NCI-H510A treated with DMSO at 0.1 percent for 48 hours (cell line): Measurements from ENCODE around the gene FANCM.
"Not testable (repeated sequence)": the region's sequence is repeated elsewhere in the genome, so short reads cannot be mapped to it uniquely, and the experiment has no call there.

Experiments used
- DNase-seq: peaks from one replicate; lab custom pipeline; 2025; lab: John Stamatoyannopoulos, UW

Gene FANCM

DNA sequence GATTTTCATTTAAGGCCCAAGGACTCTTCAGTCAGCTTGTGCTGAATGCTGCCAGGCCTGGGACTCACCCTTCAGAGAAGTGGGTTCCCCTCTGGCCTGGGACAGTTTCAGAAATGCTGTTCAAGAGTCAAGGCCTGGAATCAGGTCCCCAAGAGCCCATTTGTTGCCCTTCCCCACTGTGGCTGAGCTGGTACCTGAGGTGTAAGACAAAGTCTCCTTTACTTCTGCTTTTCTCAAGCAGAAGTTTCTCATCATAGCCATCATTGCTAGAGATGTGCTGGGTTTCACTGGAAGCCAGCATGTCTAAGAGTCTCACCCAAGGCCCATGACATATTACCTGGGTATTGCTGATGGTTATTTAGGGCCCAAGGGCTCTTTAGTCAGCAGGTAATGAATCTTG, 8.9 kb downstream of the FANCM start:
- DNase-seq, result no peak

DNA sequence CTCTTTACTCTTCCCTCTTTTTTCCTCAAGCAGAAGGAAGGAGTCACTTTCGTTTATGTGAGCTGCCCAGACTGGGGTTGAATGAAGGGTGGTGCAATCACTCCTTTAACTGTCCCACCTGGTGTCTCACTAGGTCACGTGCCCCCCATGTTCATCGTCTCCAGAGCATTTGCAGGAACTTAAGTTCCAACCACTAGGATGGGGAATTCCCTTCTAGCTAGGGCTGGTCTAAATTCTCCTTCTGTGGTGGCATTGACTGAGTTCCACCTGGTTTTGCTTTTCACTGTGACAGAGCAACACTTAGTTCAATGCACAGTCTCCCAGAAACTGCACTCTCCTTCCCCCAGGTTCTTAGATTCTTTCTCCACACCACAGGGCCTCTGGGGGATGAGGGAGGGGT, 9.5 kb downstream of the FANCM start:
- DNase-seq, result no peak

DNA sequence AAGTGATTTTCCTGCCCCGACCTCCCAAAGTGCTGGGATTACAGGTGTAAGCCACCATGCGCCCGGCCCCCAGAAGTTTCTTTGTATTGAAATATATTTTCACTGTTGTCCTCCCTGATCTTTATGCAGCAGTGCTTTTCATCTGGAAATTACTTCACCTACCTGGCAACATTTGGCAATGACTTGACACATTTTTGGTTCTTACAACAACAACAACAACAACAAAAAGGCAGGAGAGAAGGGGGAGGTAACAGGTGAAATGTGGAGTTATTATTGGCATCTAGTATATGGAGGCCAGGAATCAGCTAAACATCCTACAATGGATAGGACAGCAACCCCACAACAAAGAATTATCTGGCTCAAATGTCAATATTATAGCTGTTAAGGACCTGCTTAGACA, 13.9 kb downstream of the FANCM start:
- DNase-seq, result no peak

DNA sequence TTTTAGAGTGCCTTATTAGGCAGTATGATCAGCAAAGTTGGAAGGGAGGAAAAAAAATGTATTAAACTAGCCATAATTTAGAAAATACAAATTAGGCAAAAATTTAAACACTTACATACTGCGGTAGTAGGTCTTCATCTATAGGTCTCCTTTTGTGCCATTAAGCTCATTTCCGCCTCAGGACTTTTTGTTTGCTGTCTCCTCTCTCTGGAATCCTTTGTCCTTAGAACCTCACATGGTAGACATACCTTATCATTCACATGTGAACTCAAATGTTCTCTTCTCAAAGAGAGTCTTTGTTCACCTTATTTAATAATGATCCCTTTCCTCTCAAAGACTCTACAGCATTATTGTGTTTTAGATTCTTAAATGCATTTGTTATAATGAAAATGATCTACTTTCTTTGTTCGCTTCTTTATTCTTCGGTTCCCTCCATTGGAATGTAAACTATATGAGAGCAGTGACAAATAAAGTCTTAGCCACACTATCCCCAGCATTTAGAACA, 14.7 kb downstream of the FANCM start:
- DNase-seq, result no peak

GRCh38 chr14:45156067-45156466, 20.3 kb downstream of the FANCM start:
- no peak for DNase-seq

DNA sequence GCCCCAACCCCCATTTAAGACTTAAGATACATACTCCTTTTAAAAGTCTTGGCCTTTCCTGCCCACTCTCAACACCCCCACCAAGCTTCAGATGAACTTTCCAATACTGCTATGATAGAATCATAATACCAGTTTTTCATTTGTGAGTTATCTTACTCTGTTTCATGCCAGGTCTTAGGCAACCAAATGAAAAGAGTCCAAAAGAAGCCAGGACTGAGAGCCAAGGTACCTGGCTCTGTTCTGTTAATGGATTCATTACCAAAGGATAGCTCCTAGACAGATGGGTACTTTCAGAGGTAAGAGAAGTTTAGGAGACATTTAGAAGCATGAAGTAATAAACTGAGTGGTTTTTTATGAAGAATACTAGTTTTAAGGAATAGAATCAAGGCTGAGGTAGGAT, 34.2 kb downstream of the FANCM start:
- no peak for DNase-seq

GRCh38 chr14:45177076-45177475, 41.3 kb downstream of the FANCM start:
- DNase-seq, result no peak

- DNase-seq, result no peak
These were observed 45.6 kb downstream of the FANCM start for GRCh38 chr14:45181329-45181728.

- DNase-seq, result no peak
These were observed 46.1 kb downstream of the FANCM start for GRCh38 chr14:45181806-45182205.

DNA sequence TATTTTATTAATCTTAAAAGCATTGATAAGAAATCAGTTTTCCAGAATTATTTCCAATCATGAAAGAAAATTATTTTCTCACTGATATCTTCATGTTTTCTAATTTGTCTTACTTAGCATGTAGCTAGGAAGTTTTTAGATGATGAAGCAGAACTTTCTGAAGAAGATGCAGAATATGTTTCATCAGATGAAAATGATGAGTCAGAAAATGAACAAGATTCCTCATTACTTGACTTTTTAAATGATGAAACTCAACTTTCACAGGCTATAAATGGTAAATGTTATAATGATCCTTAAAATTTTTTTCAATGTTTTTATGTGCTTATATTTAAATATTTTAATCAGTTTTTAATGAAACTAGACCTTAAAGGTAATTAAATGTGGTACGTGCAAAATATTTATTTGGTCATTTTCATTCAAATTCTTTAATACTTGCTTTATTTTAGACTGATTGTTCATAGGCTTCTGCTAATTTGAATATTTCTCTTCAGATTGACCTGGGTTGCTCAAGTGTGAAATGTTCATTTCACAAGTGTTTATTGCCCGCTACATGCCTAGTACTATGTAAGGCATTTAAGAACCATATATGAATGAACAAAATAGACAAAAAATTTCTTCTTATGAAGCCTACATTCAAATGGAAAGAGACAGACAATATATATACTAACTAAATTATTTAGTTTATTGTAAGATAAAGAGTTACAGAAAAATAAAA, 49.5 kb downstream of the FANCM start:
- no peak for DNase-seq

DNA sequence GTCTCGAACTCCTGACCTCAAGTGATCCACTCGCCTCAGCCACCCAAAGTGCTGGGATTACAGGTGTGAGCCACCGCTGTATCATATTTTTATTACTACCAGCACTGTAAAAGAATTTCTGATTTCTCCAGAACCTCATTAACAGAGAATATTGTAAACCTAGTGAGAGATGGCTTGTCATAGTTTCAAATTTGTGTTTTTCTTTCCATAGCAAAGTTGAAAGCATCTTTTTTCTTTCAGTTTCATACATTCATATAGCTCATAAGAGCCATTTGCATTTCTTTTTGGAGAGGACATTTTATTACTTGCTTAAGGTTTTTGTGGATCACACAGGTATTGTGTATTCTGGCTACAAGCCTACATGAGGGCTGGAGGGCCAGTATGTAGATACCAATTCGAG, 59.2 kb downstream of the FANCM start:
- no peak for DNase-seq

GRCh38 chr14:45198551-45198950, 62.8 kb downstream of the FANCM start:
- DNase-seq, result no peak

DNA sequence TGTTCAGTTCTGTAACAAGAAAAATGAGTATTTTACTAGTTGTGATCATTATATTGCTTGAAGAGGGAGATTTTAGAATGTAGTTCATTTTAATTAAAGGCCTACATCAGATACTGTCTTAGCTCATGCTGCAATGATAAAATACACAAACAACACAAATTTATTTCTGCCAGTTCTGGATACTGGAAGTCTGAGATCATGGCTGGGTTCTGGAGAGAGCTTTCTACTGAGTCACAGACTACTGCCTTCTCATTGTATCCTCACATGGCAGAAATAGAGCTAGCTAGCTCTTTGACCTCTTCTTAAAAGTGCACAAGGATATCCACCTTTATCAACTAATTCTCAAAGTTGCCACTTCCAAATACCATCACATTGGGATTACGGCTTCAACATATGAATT, 63.5 kb downstream of the FANCM start:
- DNase-seq, result no peak

- DNase-seq, result no peak
These were observed 66.2 kb downstream of the FANCM start for GRCh38 chr14:45201905-45202304.

DNA sequence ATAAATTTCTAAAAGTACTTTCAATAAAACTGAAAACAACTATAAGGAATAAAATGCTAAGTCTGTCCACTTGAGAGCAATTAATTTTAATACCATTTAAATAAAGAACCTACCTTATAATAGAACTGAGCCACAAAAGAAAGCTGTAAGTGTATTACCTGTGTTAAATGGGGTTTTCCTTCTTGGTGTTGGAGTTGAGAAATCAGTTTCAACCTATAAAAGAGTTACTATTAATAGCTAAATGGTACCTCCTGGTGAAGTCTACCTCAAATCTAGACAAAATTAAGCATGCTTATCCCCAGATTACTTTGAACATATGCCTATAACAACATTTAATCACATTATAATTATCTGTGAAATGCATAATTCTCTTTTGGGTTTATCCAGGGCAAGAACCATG, 68.5 kb downstream of the FANCM start:
- DNase-seq, result no peak

GRCh38 chr14:45210159-45210558, 74.4 kb downstream of the FANCM start:
- no peak for DNase-seq

- DNase-seq, result no peak
These were observed 75.6 kb downstream of the FANCM start for GRCh38 chr14:45211295-45211694.

DNA sequence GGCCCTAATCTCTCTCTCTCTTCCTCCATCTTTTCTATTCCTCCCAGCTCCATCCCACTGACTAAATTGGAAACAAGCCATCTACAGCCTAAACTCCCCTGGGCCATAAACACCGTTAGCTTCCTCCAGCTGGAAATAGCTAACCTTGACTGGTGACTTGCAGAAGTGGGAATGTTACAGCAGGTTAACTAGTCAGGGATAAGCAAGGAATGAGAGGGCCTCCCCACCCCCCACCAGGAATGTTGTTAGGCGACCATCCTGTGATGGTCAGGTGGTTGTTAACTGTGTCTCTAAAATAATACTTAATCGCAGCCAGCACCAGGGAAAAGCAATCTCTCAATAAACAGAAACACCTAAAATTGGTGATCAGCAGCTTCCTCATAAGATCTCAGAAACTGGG, 76.5 kb downstream of the FANCM start:
- no peak for DNase-seq

DNA sequence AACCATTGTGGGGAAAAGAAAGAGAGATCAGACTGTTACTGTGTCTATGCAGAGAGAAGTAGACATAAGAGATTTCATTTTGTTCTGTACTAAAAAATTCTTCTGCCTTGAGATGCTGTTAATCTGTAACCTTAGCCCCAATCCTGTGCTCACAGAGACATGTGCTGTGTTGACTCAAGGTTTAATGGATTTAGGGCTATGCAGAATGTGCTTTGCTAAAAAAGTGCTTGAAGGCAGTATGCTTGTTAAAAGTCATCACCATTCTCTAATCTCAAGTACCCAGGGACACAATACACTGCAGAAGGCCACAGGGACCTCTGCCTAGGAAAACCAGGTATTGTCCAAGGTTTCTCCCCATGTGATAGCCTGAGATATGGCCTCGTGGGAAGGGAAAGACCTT, 78.0 kb downstream of the FANCM start:
- not testable (repeated sequence) for DNase-seq

DNA sequence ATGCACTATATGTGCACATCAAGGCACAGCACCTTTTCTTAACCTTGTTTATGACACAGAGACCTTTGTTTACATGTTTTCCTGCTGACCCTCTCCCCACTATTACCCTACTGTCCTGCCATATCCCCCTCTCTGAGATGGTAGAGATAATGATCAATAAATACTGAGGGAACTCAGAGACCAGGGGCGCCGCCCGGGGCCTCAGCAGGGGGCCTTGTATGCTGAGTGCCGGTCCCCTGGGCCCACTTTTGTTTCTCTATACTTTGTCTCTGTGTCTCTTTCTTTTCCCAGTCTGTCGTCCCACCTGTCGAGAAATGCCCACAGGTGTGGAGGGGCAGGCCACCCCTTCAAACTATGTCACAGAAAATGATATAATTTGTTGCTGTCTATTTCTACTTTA, 78.6 kb downstream of the FANCM start:
- DNase-seq, result not testable (repeated sequence)

GRCh38 chr14:45222485-45223262, 86.9 kb downstream of the FANCM start:
- no peak for DNase-seq

DNA sequence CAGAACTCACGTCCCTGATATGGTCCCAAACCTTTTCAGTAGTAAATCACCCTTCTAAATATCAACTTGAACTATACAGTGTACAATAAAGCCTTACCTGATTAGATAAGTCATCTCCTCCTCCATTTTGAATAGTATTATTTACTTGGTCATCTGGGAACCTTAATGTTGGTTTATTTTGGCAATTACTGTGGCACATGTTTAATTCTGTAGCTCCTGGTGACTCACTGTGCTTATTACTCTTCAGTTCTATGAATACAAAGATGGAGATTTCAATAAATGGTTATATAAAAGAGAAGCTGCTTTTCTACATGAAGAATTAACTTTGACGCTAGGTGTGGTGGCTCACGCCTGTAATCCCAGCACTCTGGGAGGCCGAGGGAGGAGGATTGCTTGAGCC, 91.8 kb downstream of the FANCM start:
- DNase-seq, result no peak

DNA sequence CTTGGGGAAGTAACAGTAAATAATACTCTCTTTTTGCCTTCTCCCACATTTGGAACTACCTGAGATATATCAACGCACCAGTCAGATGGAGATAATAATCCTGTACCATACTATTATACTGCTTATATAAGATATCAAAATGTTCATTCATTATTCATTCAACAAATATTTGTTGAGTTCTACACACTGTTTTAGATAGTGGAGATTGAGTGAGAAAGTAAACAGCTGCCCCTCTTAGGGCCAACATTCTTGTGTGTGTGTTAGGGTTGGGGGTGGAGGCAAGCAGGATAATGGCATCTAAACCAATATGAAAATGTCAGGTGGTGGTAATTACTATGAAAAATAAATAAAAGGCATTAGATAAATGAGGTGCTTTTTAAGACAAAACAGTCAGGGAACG, 103.3 kb downstream of the FANCM start:
- no peak for DNase-seq

DNA sequence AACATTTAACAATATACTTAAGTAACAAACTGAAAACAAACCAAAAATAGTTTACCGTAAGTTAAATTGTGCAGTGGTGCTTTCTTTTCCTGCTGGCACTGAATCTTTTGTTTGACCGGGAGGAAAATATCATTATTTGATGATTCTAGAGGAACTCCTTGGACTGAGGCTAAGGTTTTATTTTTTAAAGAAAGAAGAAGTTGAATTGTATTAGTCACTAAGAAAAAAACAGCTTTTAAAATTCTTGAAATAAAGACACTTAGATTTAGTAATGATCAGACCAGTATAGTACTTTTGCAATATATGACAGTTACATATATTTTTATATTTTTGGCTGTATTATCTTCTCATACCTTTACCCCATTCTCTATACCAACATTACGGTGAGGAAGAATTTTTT, 107.0 kb downstream of the FANCM start:
- no peak for DNase-seq
